NOMO-1 treated with DMSO at 0.1 percent for 48 hours (cell line): ENCODE data around the gene OLFM1.

Source experiments
- DNase-seq: peaks from one replicate; lab custom pipeline; 2025; ENCODE audit not compliant: unreplicated experiment; lab: John Stamatoyannopoulos, UW

The OLFM1 gene

GRCh38 chr9:135130207-135130976 lies 42.9 kb downstream of the OLFM1 start:
- no peak for DNase-seq

GRCh38 chr9:135131488-135131887 lies 44.0 kb downstream of the OLFM1 start:
- no peak for DNase-seq

GRCh38 chr9:135132008-135132407 lies 44.5 kb downstream of the OLFM1 start:
- no peak for DNase-seq

- no peak for DNase-seq
These were observed 47.0 kb downstream of the OLFM1 start for GRCh38 chr9:135134268-135135022.

- DNase-seq = no peak
These were observed 47.9 kb downstream of the OLFM1 start for GRCh38 chr9:135135171-135135928.

GRCh38 chr9:135135929-135136315 lies 48.5 kb downstream of the OLFM1 start:
- no peak for DNase-seq

GRCh38 chr9:135136481-135136880 lies 49.0 kb downstream of the OLFM1 start:
- DNase-seq = no peak

- no peak for DNase-seq
These were observed 49.7 kb downstream of the OLFM1 start for GRCh38 chr9:135136991-135137832.

GRCh38 chr9:135138078-135138855 lies 50.8 kb downstream of the OLFM1 start:
- DNase-seq = no peak

GRCh38 chr9:135139366-135139959 lies 52.0 kb downstream of the OLFM1 start:
- no peak for DNase-seq

- no peak for DNase-seq
These were observed 53.8 kb downstream of the OLFM1 start for GRCh38 chr9:135141183-135141774.

- DNase-seq = no peak
These were observed 57.2 kb downstream of the OLFM1 start for GRCh38 chr9:135144581-135145170.

- DNase-seq = no peak
These were observed 57.8 kb downstream of the OLFM1 start for GRCh38 chr9:135145312-135145711.

- no peak for DNase-seq
These were observed 58.8 kb downstream of the OLFM1 start for GRCh38 chr9:135146241-135146640.

- no peak for DNase-seq
These were observed 59.5 kb downstream of the OLFM1 start for GRCh38 chr9:135146766-135147473.

- no peak for DNase-seq
These were observed 60.0 kb downstream of the OLFM1 start for GRCh38 chr9:135147474-135147805.

GRCh38 chr9:135147938-135148337 lies 60.5 kb downstream of the OLFM1 start:
- DNase-seq = no peak

GRCh38 chr9:135148386-135148785 lies 60.9 kb downstream of the OLFM1 start:
- no peak for DNase-seq
